Brain microvascular endothelial cell (primary cell): ENCODE data around the gene ICE2.
A peak's percentile ranks its signal among the peaks of the same experiment; 100 is the strongest.

Experiments
- DNase-seq: peaks from one replicate; pipeline ENCODE4 v3.0.0-alpha.2; 2020
- H3K27ac ChIP-seq: fragments of 250-450 bp; sonication (Bioruptor Pico); 2 replicates; pipeline ENCODE4 v1.5.1; 2020; ENCODE audit warnings: mild to moderate bottlenecking, moderate library complexity
- H3K27me3 ChIP-seq: fragments of 250-450 bp; sonication (Bioruptor Pico); replicated peaks from 2 replicates; pipeline ENCODE4 v1.5.1; 2020; ENCODE audit warnings: mild to moderate bottlenecking
- H3K36me3 ChIP-seq: fragments of 250-450 bp; sonication (Bioruptor Pico); replicated peaks from 2 replicates; pipeline ENCODE4 v1.5.1; 2020; ENCODE audit warnings: mild to moderate bottlenecking
- H3K4me3 ChIP-seq: 2 replicates; pipeline ENCODE4 v1.5.1; 2011; ENCODE audit warnings: low read depth, mild to moderate bottlenecking, control low read depth, low read length, moderate library complexity
- in situ Hi-C: cut with HindIII; loops from 2 replicates; pipeline ENCODE4 v1.10.0; 2017; ENCODE audit warnings: low sequenced_read_pairs, low pct_ligation_motif_present
- TF ChIP-seq, protein P1 (sequence below): IDR thresholded peaks from 2 replicates; pipeline ENCODE4 v1.5.1; 2011; ENCODE audit warnings: low read depth, mild to moderate bottlenecking, moderate library complexity, low read length, control low read depth, inconsistent platforms; ENCODE audit errors: missing control alignments

ICE2 gene

GRCh38 chr15:60400944-60401343 lies 78.0 kb downstream of the ICE2 start:
- H3K27ac ChIP-seq, result peak overlapping the region; percentile 99

GRCh38 chr15:60399931-60400330 lies 79.0 kb downstream of the ICE2 start:
- in situ Hi-C loops, result no loop called here
- TF ChIP-seq, protein P1, sequence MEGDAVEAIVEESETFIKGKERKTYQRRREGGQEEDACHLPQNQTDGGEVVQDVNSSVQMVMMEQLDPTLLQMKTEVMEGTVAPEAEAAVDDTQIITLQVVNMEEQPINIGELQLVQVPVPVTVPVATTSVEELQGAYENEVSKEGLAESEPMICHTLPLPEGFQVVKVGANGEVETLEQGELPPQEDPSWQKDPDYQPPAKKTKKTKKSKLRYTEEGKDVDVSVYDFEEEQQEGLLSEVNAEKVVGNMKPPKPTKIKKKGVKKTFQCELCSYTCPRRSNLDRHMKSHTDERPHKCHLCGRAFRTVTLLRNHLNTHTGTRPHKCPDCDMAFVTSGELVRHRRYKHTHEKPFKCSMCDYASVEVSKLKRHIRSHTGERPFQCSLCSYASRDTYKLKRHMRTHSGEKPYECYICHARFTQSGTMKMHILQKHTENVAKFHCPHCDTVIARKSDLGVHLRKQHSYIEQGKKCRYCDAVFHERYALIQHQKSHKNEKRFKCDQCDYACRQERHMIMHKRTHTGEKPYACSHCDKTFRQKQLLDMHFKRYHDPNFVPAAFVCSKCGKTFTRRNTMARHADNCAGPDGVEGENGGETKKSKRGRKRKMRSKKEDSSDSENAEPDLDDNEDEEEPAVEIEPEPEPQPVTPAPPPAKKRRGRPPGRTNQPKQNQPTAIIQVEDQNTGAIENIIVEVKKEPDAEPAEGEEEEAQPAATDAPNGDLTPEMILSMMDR, result no peak
- H3K36me3 ChIP-seq, result peaks cover 28% of the 10 kb centered on the region
- H3K27ac ChIP-seq, result peak overlapping the region; percentile 99
- no peak overlapping the region for H3K4me3 ChIP-seq
- no peak for DNase-seq
- H3K27me3 ChIP-seq, result no peaks in the 10 kb centered on the region

More at GRCh38 chr15:60400944-60401343, 78.0 kb downstream of the ICE2 start:
- TF ChIP-seq, protein P1, result no peak
- Histone ChIP-seq H3K27me3 (no peaks in the 10 kb centered on the region), H3K4me3 (no peak overlapping the region), H3K36me3 (peaks cover 18% of the 10 kb centered on the region)
- in situ Hi-C loops, result no loop called here
- no peak for DNase-seq

DNA sequence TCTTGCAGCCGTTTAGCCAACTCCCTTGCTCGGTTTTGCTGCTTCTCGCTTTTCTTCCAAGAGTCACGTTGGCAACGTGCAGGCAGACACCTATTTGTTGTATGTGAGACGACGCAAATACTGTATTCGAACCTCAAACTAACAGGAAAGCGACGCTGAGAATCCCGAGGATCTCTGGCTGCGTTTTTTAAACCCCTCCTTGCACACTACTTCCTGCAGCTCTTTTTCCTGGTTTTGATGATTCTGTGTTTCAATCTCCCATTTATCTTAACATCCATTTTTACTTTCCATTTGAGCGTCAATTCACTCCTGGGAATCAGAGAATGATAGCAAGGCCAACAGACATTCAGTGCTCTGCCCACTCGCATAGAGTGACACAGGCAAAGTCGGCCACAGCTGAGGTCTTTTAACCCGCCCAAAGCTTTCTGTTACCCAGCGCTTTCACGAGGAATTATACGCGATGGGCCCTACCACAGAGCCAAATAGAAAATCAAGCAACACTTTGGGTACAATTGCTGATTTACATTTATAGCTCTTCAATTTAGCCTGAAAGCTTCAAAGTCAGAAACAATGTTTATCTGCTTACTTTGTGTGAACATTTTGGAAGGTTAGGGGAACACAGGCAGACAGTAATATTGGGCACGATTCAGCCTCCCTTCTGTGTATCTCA lies 79.6 kb downstream of the ICE2 start:
- H3K27me3 ChIP-seq, result no peaks in the 10 kb centered on the region
- no peak for DNase-seq
- H3K27ac ChIP-seq, result peak overlapping the region; percentile 99
- in situ Hi-C loops, result no loop called here
- peak overlapping the region; percentile 47 for H3K4me3 ChIP-seq
- TF ChIP-seq, protein P1, result no peak
- H3K36me3 ChIP-seq, result peaks cover 34% of the 10 kb centered on the region

DNA sequence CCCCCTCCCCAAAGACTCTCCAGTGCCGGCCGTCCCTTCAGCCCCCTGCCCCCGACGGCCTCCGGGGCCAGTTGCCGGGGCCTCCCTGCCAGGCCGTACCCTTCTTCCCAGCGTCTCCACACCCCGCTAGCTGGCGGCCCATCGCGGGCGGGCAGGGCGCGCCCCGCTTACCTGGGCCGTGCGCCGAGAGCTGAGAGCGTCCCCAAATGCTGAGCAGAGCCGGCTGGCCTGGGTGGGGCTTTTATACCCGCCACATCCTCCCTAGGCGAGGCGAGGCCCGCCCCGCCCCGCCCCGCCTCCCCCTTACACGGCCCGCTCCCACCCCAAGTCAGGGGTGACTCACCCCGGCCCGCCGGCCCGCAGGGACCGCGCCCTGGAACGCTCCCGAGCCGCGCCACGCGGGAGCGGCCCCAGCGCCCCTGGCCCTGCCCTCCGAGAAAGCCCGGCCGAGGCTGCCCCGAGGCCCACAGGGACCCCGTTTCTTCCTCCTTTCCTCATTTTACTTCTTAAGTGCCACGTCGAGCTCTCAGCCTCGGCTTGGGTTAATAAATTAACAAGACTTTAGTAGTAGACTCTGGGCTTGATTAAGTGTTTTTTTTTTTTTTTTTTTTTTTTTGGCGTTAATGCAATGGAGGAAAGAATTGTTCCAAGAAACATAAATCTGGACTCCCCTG lies 81.0 kb downstream of the ICE2 start, which contains the start of gene ANXA2:
Gene ANXA2 (minus strand): TSS at position 215 of the 674 bp plus-strand sequence. CDS start 11,911 bp downstream, outside the sequence.
- peak within 1 kb of the TSS; percentile 99 for H3K27ac ChIP-seq
- TF ChIP-seq, protein P1, result no peak
- H3K36me3 ChIP-seq, result peaks cover 44% of the 10 kb centered on the region
- in situ Hi-C loops, result no loop called here
- peak within 1 kb of the TSS; percentile 71 for H3K4me3 ChIP-seq
- DNase-seq, result peak; percentile 75
- H3K27me3 ChIP-seq, result no peaks in the 10 kb centered on the region

- peak overlapping the region; percentile 99 for H3K27ac ChIP-seq
- in situ Hi-C loops, result no loop called here
- TF ChIP-seq, protein P1, result no peak
- DNase-seq, result peak; percentile 67
- H3K4me3 ChIP-seq, result peak overlapping the region; percentile 71
- H3K36me3 ChIP-seq, result peaks cover 46% of the 10 kb centered on the region
- H3K27me3 ChIP-seq, result no peaks in the 10 kb centered on the region
Observed at GRCh38 chr15:60396958-60397771, 81.8 kb downstream of the ICE2 start.
